ENCODE measurements around the gene SENP1.

The SENP1 gene

DNA sequence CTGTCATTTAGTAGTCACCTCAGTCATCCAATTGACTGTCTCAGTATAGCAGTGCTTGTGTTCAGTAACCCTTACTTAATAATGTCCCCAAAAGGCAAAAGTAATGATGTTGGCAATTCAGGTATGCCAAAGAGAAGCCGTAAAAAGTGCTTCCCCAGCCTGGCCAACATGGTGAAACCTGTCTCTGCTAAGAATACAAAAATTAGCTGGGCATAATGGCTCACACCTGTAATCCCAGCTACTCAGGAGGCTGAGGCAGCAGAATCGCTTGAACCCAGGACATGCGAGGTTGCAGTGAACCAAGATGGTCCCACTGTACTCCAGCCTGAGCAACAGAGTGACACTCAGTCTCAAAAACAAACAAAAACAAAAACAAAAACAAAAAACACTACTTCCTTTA, 33.6 kb downstream of the SENP1 start:
- intact Hi-C loops (cut with DNase I) = no loop called here
- no peak for DNase-seq

DNA sequence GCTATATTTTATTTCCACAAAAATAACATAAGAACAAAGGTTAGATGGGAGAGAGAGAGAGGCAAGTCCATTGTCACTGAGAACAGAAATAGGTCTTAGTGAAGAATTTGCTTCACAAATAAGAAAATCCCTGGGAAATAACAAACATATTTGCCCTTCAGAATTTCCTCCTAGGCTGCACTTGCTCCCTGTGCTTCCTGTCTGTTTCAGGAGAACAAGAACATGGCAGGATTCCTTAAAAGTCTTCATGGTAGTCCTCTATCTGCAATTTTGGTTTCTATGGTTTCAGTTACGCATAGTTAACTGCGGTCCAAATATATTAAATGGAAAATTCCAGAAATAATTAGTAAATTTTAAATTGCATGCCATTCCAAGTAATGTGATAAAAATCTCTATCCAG, 34.1 kb downstream of the SENP1 start:
- intact Hi-C loops (cut with DNase I) = no loop called here
- no peak for DNase-seq

- no peak for DNase-seq
- intact Hi-C loops (cut with DNase I) = no loop called here
Observed at GRCh38 chr12:48070731-48071130, 35.1 kb downstream of the SENP1 start.

DNA sequence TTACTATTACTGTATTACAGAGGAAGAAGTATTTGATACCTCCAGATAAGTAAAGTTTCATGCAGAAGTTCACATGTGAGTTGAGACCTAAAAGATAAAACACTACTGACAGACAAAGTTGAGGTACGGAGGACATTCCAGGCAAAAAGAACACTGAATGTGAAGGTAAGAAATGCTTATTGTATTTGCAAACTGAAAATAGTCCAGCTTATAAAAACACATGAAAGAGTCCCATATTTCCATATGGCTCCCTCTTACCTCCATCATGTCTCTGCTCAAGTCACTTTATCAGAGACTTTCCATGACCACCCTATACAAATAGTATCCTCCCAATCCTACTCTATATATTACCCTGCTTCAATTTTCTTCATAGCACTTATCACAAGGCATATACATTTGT, 35.8 kb downstream of the SENP1 start:
- no peak for DNase-seq
- intact Hi-C loops (cut with DNase I) = no loop called here

GRCh38 chr12:48069241-48069640, 36.6 kb downstream of the SENP1 start:
- DNase-seq = no peak
- intact Hi-C loops (cut with DNase I) = no loop called here

DNA sequence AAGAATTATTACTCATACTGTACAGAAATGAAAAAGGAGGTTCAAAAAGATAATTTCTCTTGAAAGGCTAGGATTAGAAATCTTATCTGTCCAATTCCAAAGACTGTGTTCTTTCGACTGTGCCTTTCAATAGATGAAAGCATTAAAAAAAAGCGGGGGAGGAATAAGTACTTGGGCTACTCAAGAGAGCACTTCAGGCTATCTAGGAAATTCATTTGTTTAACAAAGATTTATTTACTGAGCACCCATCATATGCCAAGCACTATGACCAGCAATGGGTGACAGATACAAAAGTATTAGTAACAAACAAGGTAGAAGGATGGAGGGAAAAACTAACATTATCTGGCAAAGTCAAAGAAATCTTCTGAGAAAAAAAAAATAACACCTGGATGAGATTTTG, 37.4 kb downstream of the SENP1 start:
- intact Hi-C loops (cut with DNase I) = no loop called here
- no peak for DNase-seq

GRCh38 chr12:48067250-48067938, 38.5 kb downstream of the SENP1 start:
- DNase-seq = no peak
- intact Hi-C loops (cut with DNase I) = no loop called here

- no peak for DNase-seq
- intact Hi-C loops (cut with DNase I) = no loop called here
Observed at GRCh38 chr12:48065041-48065440, 40.8 kb downstream of the SENP1 start.

GRCh38 chr12:48063530-48063929, 42.3 kb downstream of the SENP1 start:
- intact Hi-C loops (cut with DNase I) = no loop called here
- no peak for DNase-seq

GRCh38 chr12:48061938-48062719, 43.8 kb downstream of the SENP1 start:
- intact Hi-C loops (cut with DNase I) = no loop called here
- DNase-seq = no peak

DNA sequence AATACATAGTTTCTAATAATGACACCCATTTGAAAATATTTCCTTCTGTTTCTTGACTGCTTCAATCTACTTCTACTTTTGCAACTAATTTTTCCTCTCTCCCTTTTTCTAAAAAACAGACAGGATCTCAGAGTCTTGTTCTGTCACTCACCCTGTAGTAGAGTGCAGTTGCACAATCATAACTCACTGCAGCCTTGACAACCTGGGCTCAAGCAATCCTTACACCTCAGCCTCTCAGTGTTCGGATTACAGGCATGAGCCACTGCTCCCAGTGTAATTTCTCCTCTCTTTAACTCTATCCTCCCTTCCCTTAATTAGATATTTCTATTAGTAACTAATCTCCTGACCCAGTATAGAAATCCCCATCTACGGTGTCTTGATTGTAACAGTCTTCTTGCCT, 45.4 kb downstream of the SENP1 start:
- intact Hi-C loops (cut with DNase I) = no loop called here
- DNase-seq = no peak

DNA sequence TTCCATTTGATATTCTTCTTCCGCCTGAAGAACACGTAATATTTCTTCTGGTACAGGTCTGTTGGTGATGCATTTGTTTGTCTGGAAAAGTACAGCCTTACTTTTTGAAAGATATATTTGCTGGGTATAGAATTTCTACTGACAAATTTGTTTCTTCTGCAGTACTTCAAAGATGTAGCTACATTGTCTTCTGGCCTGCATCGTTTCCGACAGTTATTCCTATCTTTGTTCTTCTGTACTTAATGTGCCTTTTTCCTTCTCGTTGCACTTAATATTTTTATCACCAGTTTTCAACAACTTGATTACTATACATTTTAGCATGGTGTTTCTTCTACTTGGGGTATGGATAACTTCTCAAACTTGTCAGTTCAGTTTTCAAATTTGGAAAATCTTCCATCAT, 47.1 kb downstream of the SENP1 start:
- intact Hi-C loops (cut with DNase I) = no loop called here
- DNase-seq = no peak

GRCh38 chr12:48054955-48055821, 50.7 kb downstream of the SENP1 start:
- intact Hi-C loops (cut with DNase I) = no loop called here
- no peak for DNase-seq

GRCh38 chr12:48053883-48054282, 52.0 kb downstream of the SENP1 start:
- no peak for DNase-seq
- intact Hi-C loops (cut with DNase I) = no loop called here

DNA sequence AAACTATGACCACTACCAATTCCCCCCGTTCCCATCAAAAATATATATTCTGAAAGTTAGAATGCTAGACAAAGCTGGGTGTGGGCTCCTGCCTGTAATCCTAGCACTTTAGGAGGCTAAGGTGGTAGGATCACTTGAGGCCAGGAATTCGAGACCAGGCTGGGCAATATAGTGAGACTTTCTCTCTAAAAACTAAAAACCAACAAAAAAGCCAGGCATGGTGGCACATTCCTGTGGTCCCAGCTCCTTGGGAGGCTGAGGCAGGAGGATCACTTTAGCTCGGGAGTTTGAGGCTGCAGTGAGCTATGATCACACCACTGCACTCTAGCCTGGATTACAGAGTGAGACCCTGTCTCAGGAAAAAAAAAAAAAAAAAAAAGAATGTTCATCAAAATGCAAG, 52.8 kb downstream of the SENP1 start:
- no peak for DNase-seq
- intact Hi-C loops (cut with DNase I) = no loop called here

DNA sequence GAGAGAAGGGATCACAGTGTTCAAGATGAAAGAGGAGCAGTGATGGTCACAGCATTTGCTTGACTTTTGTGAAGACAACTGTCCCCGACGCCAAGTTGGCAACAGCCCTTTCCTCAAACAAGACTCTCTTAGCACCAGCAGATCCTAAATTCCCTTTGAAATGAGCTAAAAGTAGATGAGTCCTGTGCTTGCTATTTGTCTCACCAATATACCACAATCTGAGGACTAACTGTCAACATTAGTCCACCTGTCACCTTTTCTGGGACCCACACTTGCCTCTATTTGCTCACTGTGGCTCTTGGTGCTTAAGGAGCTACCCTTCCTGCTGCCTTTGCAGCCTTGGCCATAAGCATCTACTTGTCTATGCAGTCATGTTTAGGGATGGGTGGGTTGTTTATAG, 54.2 kb downstream of the SENP1 start:
- intact Hi-C loops (cut with DNase I) = no loop called here

DNA sequence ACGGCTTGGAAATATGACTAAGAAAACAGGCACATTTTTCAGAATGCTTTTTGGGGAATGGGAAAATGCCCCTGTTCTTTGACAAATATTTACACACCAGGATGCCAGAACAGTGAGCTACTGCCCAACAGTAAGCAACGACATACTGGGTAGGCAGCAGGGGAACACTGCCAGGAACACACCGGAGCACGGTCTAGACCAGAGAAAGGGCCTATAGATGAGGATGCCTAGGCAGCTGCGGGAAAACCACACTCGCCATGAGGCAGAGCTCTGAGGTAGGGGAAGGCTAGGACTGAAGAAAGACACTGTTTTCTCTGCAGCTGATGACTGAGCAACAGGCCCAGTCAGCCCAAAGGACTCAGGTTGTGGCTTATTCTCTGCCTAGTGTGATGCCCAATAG, 55.7 kb downstream of the SENP1 start:
- DNase-seq = no peak
- intact Hi-C loops (cut with DNase I) = no loop called here

More for the DNA sequence above, 54.2 kb downstream of the SENP1 start:
- no peak for DNase-seq

DNA sequence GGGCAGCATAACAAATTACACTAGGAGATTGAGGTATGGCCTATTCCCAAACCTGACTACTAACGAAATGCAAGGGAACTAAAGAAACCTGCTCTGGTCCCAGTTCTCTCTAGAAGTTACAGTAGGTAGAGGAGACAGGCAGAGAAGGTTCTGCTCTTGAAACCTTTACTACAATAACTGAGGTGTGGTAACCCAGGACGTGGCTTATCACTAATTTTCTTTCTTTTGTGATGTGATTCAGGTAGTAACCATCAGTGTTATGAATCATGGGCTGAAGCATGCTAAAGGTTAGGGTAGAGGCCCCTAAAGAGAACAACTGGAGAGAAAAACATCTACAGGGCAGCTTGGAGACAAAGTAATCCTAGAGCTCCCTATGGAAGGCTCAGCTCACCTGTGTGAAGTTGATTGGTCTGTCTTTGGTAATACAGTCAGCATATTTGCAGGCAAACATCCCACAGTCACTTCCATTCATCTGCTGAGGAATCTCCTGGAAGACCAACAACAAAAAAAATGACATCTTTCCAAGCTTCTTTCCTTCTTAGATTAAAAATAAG, 59.8 kb downstream of the SENP1 start:
- intact Hi-C loops (cut with DNase I) = no loop called here
- no peak for DNase-seq

DNA sequence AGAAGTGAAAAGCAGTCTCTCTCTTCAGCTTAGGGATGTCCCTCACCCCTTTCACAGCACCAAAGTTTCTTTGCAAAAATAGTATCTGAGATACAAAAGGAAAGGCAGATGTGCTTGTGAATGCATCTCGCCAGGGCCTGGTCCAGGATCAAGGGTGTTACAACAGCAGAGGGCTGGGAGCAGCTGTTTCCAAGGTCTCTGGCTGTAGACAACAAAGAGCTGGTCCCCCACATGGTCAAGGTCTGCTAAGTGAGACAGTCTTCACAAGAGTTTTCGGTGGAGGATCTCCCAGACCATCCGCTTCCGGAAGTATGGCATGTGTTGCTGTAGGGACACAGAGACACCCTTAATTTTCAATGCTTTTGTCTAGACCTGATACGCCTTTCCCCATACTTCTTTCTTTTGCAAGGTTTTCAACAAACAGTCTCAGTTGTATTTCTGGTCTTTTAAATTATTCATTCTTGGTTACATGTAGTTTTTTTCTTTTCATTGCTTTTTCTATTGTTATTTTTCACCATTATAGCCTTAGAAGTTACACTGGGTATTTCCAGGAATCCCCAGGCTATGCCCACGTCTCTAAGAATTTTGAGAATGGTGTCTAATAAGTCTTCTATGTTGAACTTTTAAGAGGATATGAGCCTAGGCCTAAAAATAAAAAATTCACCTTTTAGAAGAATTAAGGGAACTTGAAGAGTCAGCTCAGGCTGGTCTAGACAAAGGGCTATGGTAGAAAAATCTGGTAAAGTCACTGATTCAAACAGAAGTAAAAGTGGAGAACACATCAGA, 60.6 kb downstream of the SENP1 start:
- intact Hi-C loops (cut with DNase I) = no loop called here
- no peak for DNase-seq

All from head of caudate nucleus (tissue), 42 donors.